ENCODE data around the gene UCP3. TPM values are rescaled to one million over a fixed set of nuclear protein-coding genes. Genes with fewer than 3 reads are reported as not detected.

Gene UCP3
- total and polyA plus RNA-seq, 11 donors = 0.50 to 8.3 (median 1.7) TPM

DNA sequence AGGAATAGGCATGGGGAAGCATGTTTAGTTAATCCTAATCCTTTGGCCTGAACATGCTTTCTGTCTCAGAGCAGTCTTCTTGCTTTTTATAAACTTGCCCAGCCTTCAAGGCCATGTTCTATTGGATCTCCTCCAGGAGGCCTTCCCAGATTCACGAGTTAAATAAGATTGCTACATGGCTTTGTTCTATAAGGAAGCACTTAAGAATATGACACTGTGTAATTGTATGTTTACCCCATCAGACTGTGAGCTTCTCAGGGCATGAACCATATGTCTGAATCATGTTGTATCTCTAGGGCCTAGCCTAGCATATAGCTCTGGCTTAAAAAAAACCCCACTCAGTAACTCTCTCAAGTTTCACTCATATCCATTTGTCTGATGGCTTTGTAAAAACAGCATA lies 26.4 kb upstream of the UCP3 start:
- Histone ChIP-seq H3K36me3 (peaks cover 0 to 99% (median 87%) of the 10 kb centered on the region in 9 donors), H3K4me1 (peaks cover 0 to 4% (median 0%) of the 10 kb centered on the region in 12 donors), H3K9me3 (no peaks in the 10 kb centered on the region), H3K4me3 (no peak overlapping the region), H3K27ac (no peak overlapping the region), H3K27me3 (no peaks in the 10 kb centered on the region)
- WGBS, 4 donors = 79 to 94% (median 89%) methylated on average over 1 of the region's 1 CpG
- DNase-seq (no peak), ATAC-seq (no peak)
- TF ChIP-seq, protein P1, sequence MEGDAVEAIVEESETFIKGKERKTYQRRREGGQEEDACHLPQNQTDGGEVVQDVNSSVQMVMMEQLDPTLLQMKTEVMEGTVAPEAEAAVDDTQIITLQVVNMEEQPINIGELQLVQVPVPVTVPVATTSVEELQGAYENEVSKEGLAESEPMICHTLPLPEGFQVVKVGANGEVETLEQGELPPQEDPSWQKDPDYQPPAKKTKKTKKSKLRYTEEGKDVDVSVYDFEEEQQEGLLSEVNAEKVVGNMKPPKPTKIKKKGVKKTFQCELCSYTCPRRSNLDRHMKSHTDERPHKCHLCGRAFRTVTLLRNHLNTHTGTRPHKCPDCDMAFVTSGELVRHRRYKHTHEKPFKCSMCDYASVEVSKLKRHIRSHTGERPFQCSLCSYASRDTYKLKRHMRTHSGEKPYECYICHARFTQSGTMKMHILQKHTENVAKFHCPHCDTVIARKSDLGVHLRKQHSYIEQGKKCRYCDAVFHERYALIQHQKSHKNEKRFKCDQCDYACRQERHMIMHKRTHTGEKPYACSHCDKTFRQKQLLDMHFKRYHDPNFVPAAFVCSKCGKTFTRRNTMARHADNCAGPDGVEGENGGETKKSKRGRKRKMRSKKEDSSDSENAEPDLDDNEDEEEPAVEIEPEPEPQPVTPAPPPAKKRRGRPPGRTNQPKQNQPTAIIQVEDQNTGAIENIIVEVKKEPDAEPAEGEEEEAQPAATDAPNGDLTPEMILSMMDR (IDR thresholded peaks at IDR 0.05) = no peak
- TF ChIP-seq POLR2A (IDR thresholded peaks at IDR 0.05) = no peak
- intact Hi-C loops (cut with DNase I) = no loop called here

DNA sequence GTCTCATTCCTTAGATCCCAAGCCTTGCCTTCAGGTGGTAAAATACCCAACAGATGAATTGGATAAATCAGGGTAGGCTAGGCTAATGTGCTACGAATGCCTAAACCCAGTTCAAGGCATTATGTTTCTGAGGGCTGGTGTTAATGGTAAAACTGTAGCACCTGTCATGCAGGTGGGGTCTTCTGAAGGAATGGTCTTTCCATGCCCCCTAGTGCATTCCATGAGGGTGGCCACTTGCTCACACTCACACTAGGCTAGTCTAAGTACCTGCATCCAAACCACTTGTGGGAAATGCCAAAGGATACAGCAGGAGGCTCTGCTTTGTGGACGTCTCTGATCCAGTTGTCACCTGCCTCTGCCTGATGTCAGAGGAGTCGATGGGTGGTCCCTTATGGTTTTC lies 24.2 kb upstream of the UCP3 start:
- Histone ChIP-seq H3K27me3 (no peaks in the 10 kb centered on the region), H3K4me1 (peaks cover 0 to 4% (median 0%) of the 10 kb centered on the region in 12 donors), H3K27ac (no peak overlapping the region), H3K36me3 (peaks cover 0 to 90% (median 73%) of the 10 kb centered on the region in 9 donors), H3K4me3 (no peak overlapping the region), H3K9me3 (no peaks in the 10 kb centered on the region)
- WGBS, 4 donors = 94 to 96% (median 95%) methylated on average over 2 to 3 of the region's 3 CpGs
- DNase-seq (no peak), ATAC-seq (no peak)
- intact Hi-C loops (cut with DNase I) = no loop called here
- no peak for TF ChIP-seq POLR2A (IDR thresholded peaks at IDR 0.05)
- TF ChIP-seq, protein P1 (IDR thresholded peaks at IDR 0.05) = no peak

DNA sequence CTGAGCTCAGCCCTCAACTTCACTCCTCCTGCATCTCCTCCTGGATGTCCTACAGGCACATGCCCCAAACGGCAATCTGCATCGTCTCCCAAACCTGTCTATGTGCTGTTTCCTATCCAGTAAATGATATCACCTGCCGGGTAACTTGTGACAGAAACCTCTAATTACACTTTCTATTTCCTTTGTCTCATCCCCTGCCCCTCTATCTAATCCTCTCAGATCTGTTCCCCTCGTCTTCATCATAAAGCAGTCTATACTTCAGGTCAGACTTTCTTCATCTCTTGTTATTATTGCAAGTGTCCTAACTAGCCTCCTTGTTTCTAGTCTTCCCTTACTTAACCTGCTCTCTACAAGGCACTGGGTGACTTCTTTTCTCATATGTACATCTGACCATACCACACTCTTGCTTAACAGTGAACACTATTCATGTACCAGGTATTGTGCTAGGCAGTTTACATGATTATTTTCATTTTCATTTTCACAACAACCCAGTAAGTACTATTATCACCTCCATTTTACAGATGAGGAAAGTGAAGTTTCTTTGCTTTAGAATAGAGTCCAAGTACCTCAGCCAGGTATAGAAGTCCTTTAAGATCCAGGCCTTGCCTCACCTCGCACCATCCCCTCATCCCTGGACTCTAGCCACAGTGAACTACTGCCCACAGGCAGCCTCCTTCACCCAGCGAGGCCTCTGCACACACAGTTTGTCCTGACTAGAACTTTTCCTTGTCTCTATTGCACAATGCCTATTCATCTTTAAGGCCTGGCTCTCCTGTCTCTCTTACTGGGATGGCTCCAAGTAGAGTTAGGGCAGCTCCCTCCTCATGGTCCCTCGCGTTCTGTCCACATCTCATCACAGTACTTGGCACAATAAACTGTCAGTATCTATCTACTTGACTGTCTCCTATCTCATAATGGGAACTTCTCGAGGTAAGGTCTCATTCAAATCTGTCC lies 22.1 kb upstream of the UCP3 start:
- DNase-seq (no peak), ATAC-seq (no peak)
- no peak overlapping the region for H3K4me3 ChIP-seq
- WGBS, 4 donors = 80 to 86% (median 83%) methylated on average over 9 of the region's 9 CpGs
- intact Hi-C loops (cut with DNase I) = no loop called here
- peak overlapping the region in 1 of 12 donors; percentile 53 for H3K27ac ChIP-seq
- no peak for TF ChIP-seq POLR2A (IDR thresholded peaks at IDR 0.05)
- H3K4me1 ChIP-seq = peaks cover 0 to 15% (median 0%) of the 10 kb centered on the region in 12 donors
- peaks cover 0 to 85% (median 56%) of the 10 kb centered on the region in 9 donors for H3K36me3 ChIP-seq
- H3K27me3 ChIP-seq = no peaks in the 10 kb centered on the region
- H3K9me3 ChIP-seq = no peaks in the 10 kb centered on the region

DNA sequence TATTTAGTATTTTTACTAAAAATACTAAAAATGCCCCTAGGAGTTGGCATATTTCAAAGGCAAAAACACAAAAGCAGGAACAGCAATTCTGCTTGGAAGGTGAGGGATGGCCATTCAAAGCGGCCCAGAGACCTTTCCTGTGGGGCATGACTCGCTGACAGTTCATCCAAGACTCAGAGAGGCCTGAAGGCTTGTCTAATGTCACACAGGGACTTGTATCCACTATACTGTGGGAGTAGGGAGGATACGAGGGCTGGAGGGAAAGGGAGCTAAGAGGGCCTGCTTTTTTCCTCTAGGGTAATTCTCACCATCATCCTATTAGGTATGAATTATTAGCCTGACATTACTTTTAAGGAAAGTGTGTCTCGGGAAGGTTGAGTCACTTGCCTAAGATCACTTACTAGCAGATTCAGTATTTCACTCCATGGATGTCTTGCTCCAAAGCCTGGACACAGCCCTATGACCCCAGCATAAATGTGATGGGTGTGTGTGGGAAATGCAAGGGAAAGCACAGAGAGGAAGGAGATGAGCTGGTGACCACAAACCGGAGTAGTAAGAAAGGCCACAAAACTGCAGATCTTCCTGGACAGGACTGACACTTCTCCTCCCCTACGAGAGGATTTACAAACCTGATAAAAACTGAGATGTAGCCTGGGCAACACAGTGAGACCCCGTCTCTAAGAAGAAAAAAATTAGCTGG lies 16.7 kb upstream of the UCP3 start:
- no peak overlapping the region for H3K4me3 ChIP-seq
- peaks cover 0 to 54% (median 7%) of the 10 kb centered on the region in 9 donors for H3K36me3 ChIP-seq
- no peak for DNase-seq
- H3K9me3 ChIP-seq = no peaks in the 10 kb centered on the region
- peaks cover 0 to 63% (median 2%) of the 10 kb centered on the region in 12 donors for H3K4me1 ChIP-seq
- peak overlapping the region in 1 of 12 donors; percentile 97 for H3K27ac ChIP-seq
- intact Hi-C loops (cut with DNase I) = loop anchor here in 1 of 10 donors (10.0 kb wide), 1 partner anchor 61 kb away; no protein-coding TSS in a partner anchor
- no peak for ATAC-seq
- WGBS, 4 donors = 87 to 94% (median 92%) methylated on average over 7 of the region's 7 CpGs
- H3K27me3 ChIP-seq = no peaks in the 10 kb centered on the region
- TF ChIP-seq, protein P1 (IDR thresholded peaks at IDR 0.05) = no peak
- no peak for TF ChIP-seq POLR2A (IDR thresholded peaks at IDR 0.05)
